ENCODE results near the gene ATP11A.

The ATP11A gene

DNA sequence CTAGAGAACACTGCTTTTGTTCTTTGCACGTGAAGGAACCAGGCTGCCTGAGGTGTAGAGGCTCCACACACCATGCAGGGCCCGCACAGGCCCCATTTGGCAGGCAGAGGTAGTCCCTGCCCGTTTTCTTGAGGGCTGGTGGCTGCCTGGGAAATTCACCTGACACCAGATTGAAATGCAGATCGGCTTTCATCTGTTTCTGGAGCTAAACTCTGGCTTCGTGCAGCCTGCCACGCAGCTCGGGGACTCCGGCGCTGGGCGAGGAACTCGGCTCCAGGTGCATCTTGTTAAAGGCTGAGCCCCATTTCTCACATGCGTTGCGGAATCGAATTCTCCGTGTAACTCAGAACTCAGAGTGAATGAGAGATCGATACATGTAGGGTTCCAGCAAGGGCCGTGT, 37.7 kb downstream of the ATP11A start:
- DNase-seq (ENCODE audit: low read depth): no peak
- TF ChIP-seq, protein P1, sequence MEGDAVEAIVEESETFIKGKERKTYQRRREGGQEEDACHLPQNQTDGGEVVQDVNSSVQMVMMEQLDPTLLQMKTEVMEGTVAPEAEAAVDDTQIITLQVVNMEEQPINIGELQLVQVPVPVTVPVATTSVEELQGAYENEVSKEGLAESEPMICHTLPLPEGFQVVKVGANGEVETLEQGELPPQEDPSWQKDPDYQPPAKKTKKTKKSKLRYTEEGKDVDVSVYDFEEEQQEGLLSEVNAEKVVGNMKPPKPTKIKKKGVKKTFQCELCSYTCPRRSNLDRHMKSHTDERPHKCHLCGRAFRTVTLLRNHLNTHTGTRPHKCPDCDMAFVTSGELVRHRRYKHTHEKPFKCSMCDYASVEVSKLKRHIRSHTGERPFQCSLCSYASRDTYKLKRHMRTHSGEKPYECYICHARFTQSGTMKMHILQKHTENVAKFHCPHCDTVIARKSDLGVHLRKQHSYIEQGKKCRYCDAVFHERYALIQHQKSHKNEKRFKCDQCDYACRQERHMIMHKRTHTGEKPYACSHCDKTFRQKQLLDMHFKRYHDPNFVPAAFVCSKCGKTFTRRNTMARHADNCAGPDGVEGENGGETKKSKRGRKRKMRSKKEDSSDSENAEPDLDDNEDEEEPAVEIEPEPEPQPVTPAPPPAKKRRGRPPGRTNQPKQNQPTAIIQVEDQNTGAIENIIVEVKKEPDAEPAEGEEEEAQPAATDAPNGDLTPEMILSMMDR (conservative IDR thresholded peaks at IDR 0.05; ENCODE audit: low read depth, low read length): no peak
- H3K4me3 ChIP-seq (ENCODE audit: low read length): no peak overlapping the region

DNA sequence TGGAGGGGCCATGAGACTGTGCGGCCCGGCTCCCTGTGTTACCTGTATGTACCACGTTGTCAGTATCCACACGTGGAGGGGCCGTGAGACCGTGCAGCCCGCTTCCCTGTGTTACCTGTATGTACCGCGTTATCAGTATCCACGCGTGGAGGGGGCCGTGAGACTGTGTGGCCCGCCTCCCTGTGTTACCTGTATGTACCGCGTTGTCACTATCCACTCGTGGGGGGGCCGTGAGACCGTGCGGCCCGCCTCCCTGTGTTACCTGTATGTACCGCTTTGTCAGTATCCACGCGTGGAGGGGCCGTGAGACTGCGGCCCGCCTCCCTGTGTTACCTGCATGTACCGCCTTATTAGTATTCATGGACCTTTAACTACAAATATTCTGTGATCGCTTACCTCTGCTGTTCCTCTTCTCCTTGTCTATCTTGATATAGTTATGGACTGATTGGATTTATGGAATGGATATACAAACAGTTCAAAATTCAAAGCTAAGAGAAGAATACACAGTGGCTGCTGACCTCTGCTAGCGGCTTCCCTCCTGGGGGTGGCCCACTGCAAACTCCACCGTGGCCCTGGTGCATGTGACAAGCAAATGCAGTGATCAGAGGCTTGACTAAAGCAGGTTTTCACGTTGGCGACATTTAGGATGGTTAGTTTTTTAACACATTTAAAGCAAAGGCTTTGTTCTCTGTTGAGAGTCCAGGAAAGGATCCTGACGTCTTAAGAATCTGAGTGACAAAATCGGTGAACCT, 38.7 kb downstream of the ATP11A start:
- no peak for DNase-seq (ENCODE audit: low read depth)
- no peak overlapping the region for H3K4me3 ChIP-seq (ENCODE audit: low read length)
- TF ChIP-seq, protein P1 (conservative IDR thresholded peaks at IDR 0.05; ENCODE audit: low read depth, low read length): no peak

DNA sequence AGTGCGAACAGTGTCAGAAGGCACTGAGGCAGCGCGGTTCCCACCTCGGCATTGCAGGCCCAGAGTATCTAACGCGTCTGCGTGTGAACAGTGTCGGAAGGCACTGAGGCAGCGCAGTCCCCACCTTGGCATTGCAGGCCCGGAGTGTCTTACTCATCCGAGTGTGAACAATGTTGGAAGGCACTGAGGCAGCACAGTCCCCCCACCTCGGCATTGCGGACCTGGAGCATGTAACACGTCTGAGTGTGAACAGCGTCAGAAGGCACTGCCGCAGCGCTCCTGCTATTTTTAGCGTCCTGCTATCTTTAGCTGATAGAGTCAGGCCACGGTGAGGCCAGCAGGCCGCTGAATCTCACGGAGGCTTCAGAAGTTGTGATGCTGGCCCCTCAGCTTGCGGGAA, 39.6 kb downstream of the ATP11A start:
- TF ChIP-seq, protein P1 (conservative IDR thresholded peaks at IDR 0.05; ENCODE audit: low read depth, low read length): no peak
- no peak for DNase-seq (ENCODE audit: low read depth)
- H3K4me3 ChIP-seq (ENCODE audit: low read length): no peak overlapping the region

DNA sequence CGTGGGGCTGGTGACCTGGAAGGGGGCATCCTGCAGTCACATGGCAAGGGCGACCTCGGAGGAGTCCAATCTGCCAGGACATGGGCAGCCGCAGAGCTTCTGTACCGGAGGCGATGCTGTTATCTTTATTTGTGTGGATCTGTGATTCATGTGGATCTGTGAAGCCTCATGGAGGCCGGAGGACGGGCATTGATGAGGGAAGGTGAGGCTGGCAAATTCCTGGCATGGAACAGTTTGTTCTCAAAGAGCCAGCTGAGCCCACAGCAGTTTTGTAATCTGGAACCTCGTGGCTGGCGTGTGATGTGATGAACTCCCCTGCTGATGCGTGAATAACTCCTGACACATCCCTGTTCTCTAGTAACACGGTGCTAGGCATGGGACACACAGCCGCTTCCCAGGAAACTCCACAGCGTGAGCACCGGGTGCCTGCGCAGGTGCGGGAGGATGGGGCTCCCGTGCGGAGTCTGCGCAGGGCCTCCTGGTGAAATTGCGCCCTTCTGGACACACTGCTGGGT, 40.4 kb downstream of the ATP11A start:
- H3K4me3 ChIP-seq (ENCODE audit: low read length): no peak overlapping the region
- TF ChIP-seq, protein P1 (conservative IDR thresholded peaks at IDR 0.05; ENCODE audit: low read depth, low read length): no peak
- no peak for DNase-seq (ENCODE audit: low read depth)

DNA sequence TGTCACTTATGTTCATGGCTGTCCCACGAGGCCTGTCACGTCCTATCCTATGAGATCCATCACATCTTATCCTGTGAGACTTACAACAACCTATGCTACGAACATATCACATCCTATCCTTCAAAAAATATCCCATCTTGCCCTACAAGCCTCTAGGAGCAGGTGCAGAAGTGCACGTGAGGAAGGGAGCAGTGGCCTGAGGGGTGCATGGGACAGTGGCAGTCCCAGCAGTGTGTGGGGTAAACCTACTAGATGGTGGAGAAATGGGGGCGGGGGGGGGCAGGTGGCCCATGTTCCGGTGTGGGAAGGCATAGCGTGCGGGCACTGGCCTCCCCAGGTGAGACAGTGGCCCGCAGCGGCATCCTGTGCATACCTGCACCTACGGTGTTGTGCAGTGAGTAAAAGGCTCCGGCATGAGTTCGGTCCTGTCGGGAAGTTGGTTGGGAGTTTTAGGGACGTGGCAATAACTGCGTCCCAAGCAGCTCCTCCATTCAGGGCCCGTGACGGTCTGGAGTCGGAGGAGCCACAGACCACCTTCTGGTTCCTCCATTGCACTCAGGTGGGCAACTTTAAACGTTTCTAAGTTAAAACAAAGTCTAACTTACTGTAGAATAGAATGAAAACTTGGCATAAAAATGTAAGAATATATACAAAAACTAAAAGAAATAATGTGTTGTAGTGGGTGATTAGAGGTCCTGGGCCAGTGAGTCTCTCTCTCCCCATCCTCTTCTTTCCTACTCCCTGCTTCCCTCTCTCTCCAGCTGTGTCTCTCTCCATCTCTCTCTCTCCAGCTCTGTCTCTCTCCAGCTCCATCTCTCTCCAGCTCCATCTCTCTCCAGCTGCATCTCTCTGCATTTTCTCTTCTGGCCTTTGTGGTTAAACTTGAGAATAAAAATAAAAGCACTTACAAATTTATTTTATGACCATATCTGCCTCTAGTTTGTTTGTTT, 42.1 kb downstream of the ATP11A start:
- TF ChIP-seq, protein P1 (conservative IDR thresholded peaks at IDR 0.05; ENCODE audit: low read depth, low read length): no peak
- no peak overlapping the region for H3K4me3 ChIP-seq (ENCODE audit: low read length)
- DNase-seq (ENCODE audit: low read depth): no peak

DNA sequence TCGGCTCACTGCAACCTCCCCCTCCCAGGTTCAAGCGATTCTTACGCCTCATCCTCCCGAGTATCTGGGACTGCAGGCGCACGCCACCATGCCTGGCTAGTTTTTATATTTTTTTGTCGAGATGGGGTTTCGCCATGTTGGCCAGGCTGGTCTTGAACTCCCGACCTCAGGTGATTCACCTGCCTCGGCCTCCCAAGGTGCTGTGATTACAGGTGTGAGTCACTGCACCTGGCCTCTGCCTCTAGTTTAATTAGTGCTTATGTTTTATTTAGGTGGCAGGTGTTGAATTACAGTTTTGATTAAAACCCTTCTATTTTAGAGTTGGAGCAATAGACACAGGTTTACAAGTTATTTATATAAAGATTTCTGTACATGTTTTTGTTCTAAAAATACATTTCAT, 42.8 kb downstream of the ATP11A start:
- no peak for DNase-seq (ENCODE audit: low read depth)
- TF ChIP-seq, protein P1 (conservative IDR thresholded peaks at IDR 0.05; ENCODE audit: low read depth, low read length): no peak
- H3K4me3 ChIP-seq (ENCODE audit: low read length): no peak overlapping the region

All from retinal pigment epithelial cell (primary cell).